PC-3 (cell line): ENCODE measurements around the gene RABGEF1. TPM values are rescaled to one million over a fixed set of nuclear protein-coding genes. Genes with fewer than 3 reads are reported as not detected.
"Not testable (repeated sequence)": the region's sequence is repeated elsewhere in the genome, so short reads cannot be mapped to it uniquely, and the experiment has no call there.

Experiments
- ATAC-seq: fragments of 200-7000 bp; cut with Tn5 transposase; 2 replicates; pipeline ENCODE4 v1.9.1; 2020; ENCODE audit warnings: mild to moderate bottlenecking, moderate library complexity
- BruUV-seq: library from RNA; stranded (reverse); fragments of 400-500 nt; replicated peaks from 2 replicates; lab custom pipeline; 2021; lab: Mats Ljungman, UMichigan
- CTCF ChIA-PET: fragments of 300-600 bp; sonication (Branson Sonifier 250); formaldehyde crosslinking; loops from one replicate; lab custom pipeline; 2022; ENCODE audit warnings: antibody characterized with exemption; lab: Charles Lee
- POLR2A ChIA-PET: fragments of 300-600 bp; sonication (Branson Sonifier 250); formaldehyde crosslinking; loops from one replicate; lab custom pipeline; 2022; ENCODE audit warnings: antibody characterized with exemption; ENCODE audit not compliant: unreplicated experiment; lab: Charles Lee
- DNase-seq: peaks from one replicate; pipeline ENCODE4 v3.0.0-alpha.2; 2015
- H2AFZ ChIP-seq: fragments of 300-600 bp; sonication (generic); 2 replicates; pipeline ENCODE4 v1.6.0; 2016; ENCODE audit warnings: antibody characterized with exemption, low read length
- H3F3A ChIP-seq: fragments of 300-600 bp; sonication (generic); one replicate; pipeline ENCODE4 v1.6.0; 2017; ENCODE audit warnings: antibody characterized with exemption, low read length, control low read depth, mild to moderate bottlenecking; ENCODE audit not compliant: unreplicated experiment
- H3K27ac ChIP-seq: fragments of 300-600 bp; sonication (generic); 2 replicates; pipeline ENCODE4 v1.5.1; 2016; ENCODE audit warnings: mild to moderate bottlenecking, low read length
- H3K27me3 ChIP-seq: fragments of 300-600 bp; sonication (generic); 2 replicates; pipeline ENCODE4 v1.6.1; 2016; ENCODE audit warnings: low read length, mixed read lengths
- H3K36me3 ChIP-seq: fragments of 300-600 bp; sonication (generic); 2 replicates; pipeline ENCODE4 v1.6.1; 2016; ENCODE audit warnings: low read depth, mixed run types, low read length, mixed read lengths
- H3K4me1 ChIP-seq: fragments of 300-600 bp; sonication (generic); 2 replicates; pipeline ENCODE4 v1.5.1; 2016; ENCODE audit warnings: low read length; ENCODE audit not compliant: insufficient read depth
- H3K4me2 ChIP-seq: fragments of 300-600 bp; sonication (generic); 2 replicates; pipeline ENCODE4 v1.6.0; 2016; ENCODE audit warnings: low read length
- H3K4me3 ChIP-seq: fragments of 300-600 bp; sonication (generic); 2 replicates; pipeline ENCODE4 v1.5.1; 2016; ENCODE audit warnings: mild to moderate bottlenecking, low read length, mixed read lengths
- H3K79me2 ChIP-seq: fragments of 300-600 bp; sonication (generic); 2 replicates; pipeline ENCODE4 v1.6.1; 2017; ENCODE audit warnings: low read length, mixed read lengths
- H3K9ac ChIP-seq: fragments of 300-600 bp; sonication (generic); 2 replicates; pipeline ENCODE4 v1.6.0; 2016; ENCODE audit warnings: mild to moderate bottlenecking, low read length
- H3K9me2 ChIP-seq: fragments of 300-600 bp; sonication (generic); replicated peaks from 2 replicates; pipeline ENCODE4 v1.6.1; 2016; ENCODE audit warnings: mixed run types, low read length, mixed read lengths
- H3K9me3 ChIP-seq: fragments of 300-600 bp; sonication (generic); 2 replicates; pipeline ENCODE4 v1.6.1; 2016; ENCODE audit warnings: low read length, mixed read lengths
- H4K20me1 ChIP-seq: fragments of 300-600 bp; sonication (generic); 2 replicates; pipeline ENCODE4 v1.6.1; 2016; ENCODE audit warnings: low read length, mixed read lengths
- CTCF ChIP-seq: fragments of 300-600 bp; sonication (generic); conservative IDR thresholded peaks from 2 replicates; pipeline ENCODE4 v1.5.1; 2017; ENCODE audit warnings: antibody characterized with exemption, low read depth, mild to moderate bottlenecking, low read length
- EZH2 ChIP-seq: fragments of 300-600 bp; sonication (generic); IDR thresholded peaks from one replicate; pipeline ENCODE4 v1.6.1; 2017; ENCODE audit warnings: antibody characterized with exemption, mild to moderate bottlenecking, low read length; ENCODE audit not compliant: unreplicated experiment
- EZH2phosphoT487 ChIP-seq: fragments of 300-600 bp; sonication (generic); IDR thresholded peaks from 2 replicates; pipeline ENCODE4 v1.6.1; 2018; ENCODE audit warnings: mild to moderate bottlenecking, antibody characterized with exemption, low read length, borderline replicate concordance
- intact Hi-C: fragments of 100-400 bp; cut with micrococcal nuclease; formaldehyde crosslinking; loops from 2 replicates; pipeline ENCODE4 v1.9.0; 2023
- total RNA-seq: library from RNA; depleted of rRNA; stranded (reverse); fragments of >200 nt; gene quantifications from 2 replicates; pipeline ENCODE4 v1.2.3, GENCODE V29; 2014

Gene RABGEF1
- total RNA-seq, 1 experiment from 2014 or later: 19.8 TPM

GRCh38 chr7:66844552-66845378, 104.2 kb downstream of the RABGEF1 start:
- ATAC-seq: peak; percentile 90
- ChIA-PET POLR2A (interaction anchor here (0.5 to 1.2 kb wide), 11 partner anchors 8 to 777 kb away, joined by 3 to 15 read pairs (median 4); partner anchors contain the start of genes SBDS and TYW1), CTCF (interaction anchor here (1.0 kb wide), 1 partner anchor 151 kb away, joined by 4 read pairs; the partner anchor contains the start of gene SBDS)

GRCh38 chr7:66845379-66846095, 105.0 kb downstream of the RABGEF1 start:
- no peaks in the 10 kb centered on the region for H3K36me3 ChIP-seq
- H3K9me3 ChIP-seq: no peaks in the 10 kb centered on the region
- peaks cover 4% of the 10 kb centered on the region for H3F3A ChIP-seq
- peak overlapping the region; percentile 93 for H3K4me2 ChIP-seq
- DNase-seq: no peak
- peak overlapping the region; percentile 96 for H3K9ac ChIP-seq
- POLR2A ChIA-PET: interaction anchor here (0.6 to 1.2 kb wide), 3 partner anchors 161 to 568 kb away, joined by 4 to 8 read pairs (median 8); no protein-coding TSS in a partner anchor
- no peaks in the 10 kb centered on the region for H4K20me1 ChIP-seq
- CTCF ChIA-PET: no interaction called here
- no peak for TF ChIP-seq EZH2
- TF ChIP-seq EZH2phosphoT487: no peak
- TF ChIP-seq CTCF: no peak
- H3K27me3 ChIP-seq: no peaks in the 10 kb centered on the region
- H3K79me2 ChIP-seq: peaks cover 10% of the 10 kb centered on the region
- no peak for ATAC-seq
- H3K4me1 ChIP-seq: peaks cover 17% of the 10 kb centered on the region
- H3K9me2 ChIP-seq: no peaks in the 10 kb centered on the region
- peak overlapping the region; percentile 96 for H2AFZ ChIP-seq
- H3K27ac ChIP-seq: peak overlapping the region; percentile 76
- TSS peak; percentile 97 for BruUV-seq
- intact Hi-C loops: no loop called here
- peak overlapping the region; percentile 98 for H3K4me3 ChIP-seq

More at GRCh38 chr7:66844552-66845378, 104.2 kb downstream of the RABGEF1 start:
- H3K4me3 ChIP-seq: peak overlapping the region; percentile 98
- no peaks in the 10 kb centered on the region for H3K27me3 ChIP-seq
- H3K9ac ChIP-seq: peak overlapping the region; percentile 96
- BruUV-seq: TSS peak; percentile 72
- peaks cover 10% of the 10 kb centered on the region for H3K79me2 ChIP-seq
- no peaks in the 10 kb centered on the region for H4K20me1 ChIP-seq
- H3K36me3 ChIP-seq: no peaks in the 10 kb centered on the region
- peak overlapping the region; percentile 96 for H2AFZ ChIP-seq
- peak overlapping the region; percentile 76 for H3K27ac ChIP-seq
- peak overlapping the region; percentile 93 for H3K4me2 ChIP-seq
- no peak for TF ChIP-seq CTCF
- no peak for TF ChIP-seq EZH2
- no peak for TF ChIP-seq EZH2phosphoT487
- intact Hi-C loops: loop anchor here (1.0 kb wide), 1 partner anchor 152 kb away; the partner anchor contains the start of gene TYW1
- DNase-seq: peak; percentile 97
- H3K4me1 ChIP-seq: peaks cover 17% of the 10 kb centered on the region
- no peaks in the 10 kb centered on the region for H3K9me3 ChIP-seq
- peaks cover 4% of the 10 kb centered on the region for H3F3A ChIP-seq
- no peaks in the 10 kb centered on the region for H3K9me2 ChIP-seq

- H3K9me3 ChIP-seq, H3K4me3 ChIP-seq, H3K27me3 ChIP-seq, H3K79me2 ChIP-seq, ATAC-seq, intact Hi-C loops, H3F3A ChIP-seq, H3K4me2 ChIP-seq, H3K9me2 ChIP-seq, POLR2A ChIA-PET, BruUV-seq, CTCF ChIA-PET, DNase-seq, H3K27ac ChIP-seq, H2AFZ ChIP-seq, H3K9ac ChIP-seq, H3K36me3 ChIP-seq, H4K20me1 ChIP-seq: not testable (repeated sequence)
- H3K4me1 ChIP-seq: peaks cover 17% of the 10 kb centered on the region
Measured at GRCh38 chr7:66846096-66846445, 105.5 kb downstream of the RABGEF1 start.

- intact Hi-C loops, DNase-seq, H3K9me2 ChIP-seq: not testable (repeated sequence)
Measured at GRCh38 chr7:66847523-66847855, 107.0 kb downstream of the RABGEF1 start.

More at GRCh38 chr7:66847523-66847855, 107.0 kb downstream of the RABGEF1 start:
- H4K20me1 ChIP-seq, H3K79me2 ChIP-seq, H2AFZ ChIP-seq, H3K4me2 ChIP-seq, H3F3A ChIP-seq, CTCF ChIA-PET, H3K27me3 ChIP-seq, BruUV-seq, ATAC-seq, H3K36me3 ChIP-seq, H3K9ac ChIP-seq, H3K4me3 ChIP-seq, H3K9me3 ChIP-seq: not testable (repeated sequence)
- peaks cover 17% of the 10 kb centered on the region for H3K4me1 ChIP-seq
- POLR2A ChIA-PET: interaction anchor here (0.8 kb wide), 1 partner anchor 58 kb away, joined by 4 read pairs; no protein-coding TSS in a partner anchor
- H3K27ac ChIP-seq: peak overlapping the region; percentile 83
